SIG-M5 (cell line): ENCODE data around the gene PLPP3.
"Not testable (repeated sequence)": the region's sequence is repeated elsewhere in the genome, so short reads cannot be mapped to it uniquely, and the experiment has no call there.

Experiments
- DNase-seq: peaks from one replicate; lab custom pipeline; 2025; lab: John Stamatoyannopoulos, UW

PLPP3 gene

GRCh38 chr1:56578963-56579875 lies at the start of gene PLPP3:
PLPP3 (minus strand) TSS chr1:56579563; CDS start chr1:56579016, 547 bp downstream.
- DNase-seq = no peak

DNA sequence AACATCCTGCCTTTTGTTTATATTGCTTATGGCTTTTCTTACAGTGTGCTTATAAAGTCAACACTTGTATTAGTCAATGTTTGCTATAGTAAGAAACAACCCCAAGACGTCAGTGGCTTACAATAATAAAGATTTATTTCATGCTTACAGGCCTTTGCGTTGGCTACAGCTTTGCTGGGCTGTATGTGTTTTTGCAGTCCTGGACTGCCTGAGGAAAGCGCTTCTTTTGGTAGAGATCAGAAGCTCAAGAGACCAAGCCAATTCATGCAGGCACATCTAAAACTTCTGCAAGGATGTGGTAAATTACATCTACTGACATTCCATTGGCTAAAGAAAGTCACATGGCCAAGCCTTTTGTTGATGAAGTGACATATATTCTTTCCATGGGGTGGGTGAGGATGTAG lies 48.3 kb upstream of the PLPP3 start:
- DNase-seq = no peak

DNA sequence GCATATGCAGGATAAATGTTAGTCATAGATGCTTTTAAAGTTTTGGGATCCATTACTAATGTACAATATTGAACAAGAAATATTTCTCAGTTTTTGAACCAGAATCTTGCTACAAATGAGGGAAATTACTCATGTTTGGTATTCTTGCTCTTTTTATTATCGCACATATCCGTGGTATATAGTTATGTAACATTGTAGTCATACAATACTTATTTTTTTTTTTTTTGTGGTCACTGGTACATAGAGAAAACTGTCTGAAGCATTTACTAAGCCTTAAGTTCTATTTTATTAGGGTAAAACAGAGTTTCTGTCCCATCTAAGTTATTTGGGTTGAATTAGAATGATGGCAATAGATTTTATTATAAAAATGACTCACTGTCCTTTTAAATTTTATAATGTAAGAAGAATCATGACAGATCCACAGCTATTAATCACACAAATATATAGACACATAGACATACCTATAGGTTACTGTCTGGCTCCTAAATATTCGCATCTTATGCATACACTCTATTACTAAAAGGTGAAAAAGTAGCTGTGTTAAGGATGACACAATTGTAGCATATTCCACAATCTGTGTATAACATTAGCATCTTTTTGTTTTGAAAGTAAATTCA lies 47.8 kb upstream of the PLPP3 start:
- no peak for DNase-seq

GRCh38 chr1:56626546-56626945 lies 47.2 kb upstream of the PLPP3 start:
- DNase-seq = no peak

GRCh38 chr1:56625819-56626440 lies 46.6 kb upstream of the PLPP3 start:
- DNase-seq = no peak

- no peak for DNase-seq
Measured at GRCh38 chr1:56617141-56617540, 37.8 kb upstream of the PLPP3 start.

DNA sequence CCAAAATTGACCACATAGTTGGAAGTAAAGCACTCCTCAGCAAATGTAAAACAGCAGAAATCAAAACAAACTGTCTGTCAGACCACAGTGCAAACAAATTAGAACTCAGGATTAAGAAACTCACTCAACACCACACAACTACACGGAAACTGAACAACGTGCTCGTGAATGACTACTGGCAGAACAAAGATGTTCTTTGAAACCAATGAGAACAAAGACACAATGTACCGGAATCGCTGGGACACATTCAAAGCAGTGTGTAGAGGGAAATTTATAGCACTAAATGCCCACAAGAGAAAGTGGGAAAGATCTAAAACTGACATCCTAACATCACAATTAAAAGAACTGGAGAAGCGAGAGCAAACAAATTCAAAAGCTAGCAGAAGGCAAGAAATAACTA lies 31.4 kb upstream of the PLPP3 start:
- not testable (repeated sequence) for DNase-seq

DNA sequence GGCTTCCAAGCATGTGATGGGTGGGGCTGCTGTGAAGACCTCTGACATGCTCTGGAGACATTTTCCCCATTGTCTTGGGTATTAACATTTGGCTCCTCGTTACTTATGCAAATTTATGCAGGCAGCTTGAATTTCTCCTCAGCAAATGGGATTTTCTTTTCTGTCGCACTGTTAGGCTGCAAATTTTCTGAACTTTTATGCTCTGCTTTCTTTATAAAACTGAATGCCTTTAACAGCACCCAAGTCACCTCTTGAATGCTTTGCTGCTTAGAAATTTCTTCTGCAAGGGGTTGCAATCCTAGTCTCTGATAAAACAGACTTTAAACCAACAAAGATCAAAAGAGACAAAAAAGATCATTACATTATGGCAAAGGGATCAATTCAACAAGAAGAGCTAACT lies 30.7 kb upstream of the PLPP3 start:
- not testable (repeated sequence) for DNase-seq

DNA sequence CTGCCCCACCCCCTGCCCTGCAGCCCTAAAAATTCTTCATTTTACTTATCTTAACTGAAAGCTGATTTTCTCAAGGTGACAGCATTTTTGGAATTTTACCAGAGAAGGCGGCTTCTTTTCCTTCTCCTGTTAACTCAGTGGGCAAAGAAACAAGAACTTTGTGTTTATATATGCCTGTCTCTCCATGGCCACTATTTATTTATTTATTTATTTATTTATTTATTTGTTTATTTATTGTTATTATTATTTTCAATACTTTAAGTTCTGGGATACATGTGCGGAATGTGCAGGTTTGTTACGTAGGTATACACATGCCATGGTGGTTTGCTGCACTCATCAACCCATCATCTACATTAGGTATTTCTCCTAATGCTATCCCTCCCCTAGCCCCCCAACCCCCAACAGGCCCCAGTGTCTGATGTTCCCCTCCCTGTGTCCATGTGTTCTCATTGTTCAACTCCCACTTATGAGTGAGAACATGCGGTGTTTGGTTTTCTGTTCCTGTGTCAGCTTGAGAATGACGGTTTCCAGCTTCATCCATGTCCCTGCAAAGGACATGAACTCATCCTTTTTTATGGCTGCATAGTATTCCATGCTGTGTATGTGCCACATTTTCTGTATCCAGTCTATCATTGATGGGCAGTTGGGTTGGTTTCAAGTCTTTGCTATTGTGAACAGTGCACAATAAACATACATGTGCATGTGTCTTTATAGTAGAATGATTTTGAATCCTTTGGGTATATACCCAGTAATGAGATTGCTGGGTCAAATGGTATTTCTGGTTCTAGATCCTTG lies 16.2 kb upstream of the PLPP3 start:
- DNase-seq = not testable (repeated sequence)

DNA sequence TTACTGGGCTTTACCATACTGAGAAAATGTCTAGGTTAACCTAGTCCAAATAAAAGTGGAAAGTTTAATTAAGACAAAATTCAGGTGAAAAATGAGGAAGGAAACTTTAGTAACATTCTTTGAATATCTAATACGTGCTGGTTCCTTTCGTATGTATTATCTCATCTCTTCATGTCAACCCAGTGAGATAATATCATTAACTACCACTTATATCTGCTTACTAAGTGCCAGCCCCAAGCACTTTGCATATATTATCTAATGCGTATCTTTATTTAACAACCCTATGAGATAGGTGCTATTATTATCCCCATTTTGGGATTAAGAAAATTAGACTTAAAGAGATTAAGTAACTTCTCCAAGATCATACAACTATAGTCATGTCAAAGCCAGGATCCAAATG lies 12.5 kb upstream of the PLPP3 start:
- DNase-seq = no peak

- DNase-seq = no peak
Measured at GRCh38 chr1:56590520-56591011, 11.2 kb upstream of the PLPP3 start.

DNA sequence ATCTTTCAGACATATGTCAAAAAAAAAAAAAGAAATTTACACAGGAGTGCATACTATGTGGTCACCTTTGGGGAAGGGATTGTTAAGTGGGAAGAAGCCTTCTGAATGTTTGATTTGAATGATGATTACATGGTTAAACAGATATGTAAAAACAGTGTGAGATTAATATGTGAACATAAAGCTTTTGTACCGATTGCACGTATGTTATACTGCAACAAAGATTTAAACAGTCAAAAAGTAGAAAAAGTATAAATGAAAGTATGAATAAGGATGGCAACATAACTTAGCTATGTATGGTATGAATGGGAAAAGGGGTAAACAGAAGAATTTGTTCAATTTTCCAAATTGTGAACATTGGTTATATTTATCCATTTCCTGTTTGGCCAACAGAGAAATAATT lies 10.0 kb upstream of the PLPP3 start:
- no peak for DNase-seq

- DNase-seq = no peak
Measured at GRCh38 chr1:56586502-56586901, 7.1 kb upstream of the PLPP3 start.

DNA sequence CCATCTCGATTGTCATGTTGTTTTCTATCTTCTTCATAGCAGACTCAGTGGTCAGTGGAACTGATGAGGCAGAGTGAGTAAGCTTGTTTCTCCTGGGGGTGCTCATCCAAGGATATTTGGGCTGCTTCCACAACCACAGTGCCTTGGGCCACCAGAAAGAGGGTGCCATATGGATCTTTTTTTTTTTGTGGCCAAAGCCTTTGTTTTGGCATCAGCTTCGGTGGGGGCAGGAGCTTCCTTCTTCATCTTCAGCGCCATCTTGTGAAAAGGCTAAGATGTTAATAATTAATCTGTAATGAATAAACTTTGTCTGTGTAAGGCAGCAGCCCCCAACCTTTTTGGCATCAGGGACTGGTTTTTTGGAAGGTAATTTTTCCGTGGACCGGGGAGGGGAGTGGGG lies 6.6 kb upstream of the PLPP3 start:
- no peak for DNase-seq

DNA sequence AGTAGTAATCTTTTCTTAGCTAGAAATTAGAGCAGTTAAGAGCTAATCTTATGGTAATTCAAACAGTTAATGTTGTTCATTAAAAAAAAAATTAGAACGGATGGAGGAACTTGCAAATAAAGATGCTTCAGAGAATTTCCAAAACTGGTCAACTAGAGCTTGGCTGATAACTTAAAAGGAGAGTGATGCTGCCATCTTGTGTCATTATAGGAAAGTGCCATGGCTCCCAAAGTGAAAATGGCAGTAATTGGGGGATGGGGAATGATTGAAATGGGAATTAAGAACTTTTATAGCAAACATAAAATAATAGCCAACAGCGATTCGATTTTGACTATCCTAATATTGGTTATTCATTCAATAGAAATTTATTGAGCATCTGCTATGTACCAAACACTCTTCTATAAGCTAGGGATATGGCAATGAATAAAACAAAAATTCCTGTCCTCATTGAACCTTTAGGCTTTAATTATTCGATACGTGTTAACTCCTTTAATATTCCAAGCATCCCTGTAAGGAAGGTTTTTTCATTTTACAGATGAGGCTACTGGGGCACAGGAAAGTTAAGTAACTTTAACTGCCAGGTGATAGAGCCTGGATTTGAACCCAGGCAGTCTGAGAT lies 5.7 kb upstream of the PLPP3 start:
- DNase-seq = no peak

- DNase-seq = no peak
Measured at GRCh38 chr1:56583957-56584468, 4.7 kb upstream of the PLPP3 start.

GRCh38 chr1:56580771-56581170 lies 1.4 kb upstream of the PLPP3 start:
- no peak for DNase-seq

GRCh38 chr1:56578138-56578962 lies 1.0 kb downstream of the PLPP3 start:
- DNase-seq = no peak

DNA sequence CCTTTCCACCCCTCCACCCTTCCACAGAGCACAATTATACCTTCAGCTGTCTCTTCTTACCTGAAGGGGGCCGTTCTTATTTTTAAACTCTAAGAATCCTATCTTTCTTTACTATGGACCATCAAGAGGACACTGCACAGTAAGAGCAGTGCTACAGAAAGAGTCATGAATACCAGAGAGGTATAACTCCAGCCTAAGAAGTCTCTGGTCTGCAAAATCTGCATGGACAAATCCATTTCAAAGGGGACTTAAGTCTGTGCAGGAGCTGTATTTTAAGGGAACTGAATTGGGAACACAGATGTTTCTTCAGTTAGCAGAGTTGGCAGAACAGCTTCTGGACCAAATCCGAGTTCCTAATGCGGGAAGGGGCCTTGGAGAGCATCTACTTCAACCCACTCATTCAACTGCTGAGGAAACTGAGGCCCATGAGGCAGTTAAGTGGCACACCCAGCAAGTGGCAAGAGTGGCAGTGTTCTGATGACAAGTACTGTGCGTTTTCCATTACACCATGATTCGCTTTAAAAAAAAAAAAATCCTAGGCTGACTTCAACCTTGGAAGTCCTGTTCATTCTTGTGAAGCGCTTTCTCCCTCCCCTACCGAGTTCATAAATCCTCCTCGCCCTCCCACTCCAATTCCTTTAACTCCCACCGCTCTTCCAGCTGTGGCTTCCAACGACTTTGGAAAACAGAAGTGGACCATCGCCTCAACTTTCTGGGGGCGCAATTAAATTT lies 1.8 kb downstream of the PLPP3 start:
- DNase-seq = no peak
